G401 (cell line): Measurements from ENCODE around the gene OSM. TPM values are rescaled to one million over a fixed set of nuclear protein-coding genes. Genes with fewer than 3 reads are reported as not detected.
"Not testable (repeated sequence)": the region's sequence is repeated elsewhere in the genome, so short reads cannot be mapped to it uniquely, and the experiment has no call there.

Experiments used
- DNase-seq: peaks from one replicate; pipeline ENCODE4 v3.0.0-alpha.2; 2015; ENCODE audit warnings: low spot score
- in situ Hi-C: cut with HindIII; loops from 2 replicates; pipeline ENCODE4 v1.10.0; 2016; ENCODE audit warnings: low sequenced_read_pairs, mixed read lengths
- total RNA-seq: library from RNA; depleted of rRNA; stranded (reverse); fragments of >200 nt; shearing (Covaris generic); gene quantifications from 2 replicates; pipeline ENCODE4 v1.2.3, GENCODE V29; 2014

The OSM gene
- total RNA-seq, 1 experiment from 2014 or later, result not detected

DNA sequence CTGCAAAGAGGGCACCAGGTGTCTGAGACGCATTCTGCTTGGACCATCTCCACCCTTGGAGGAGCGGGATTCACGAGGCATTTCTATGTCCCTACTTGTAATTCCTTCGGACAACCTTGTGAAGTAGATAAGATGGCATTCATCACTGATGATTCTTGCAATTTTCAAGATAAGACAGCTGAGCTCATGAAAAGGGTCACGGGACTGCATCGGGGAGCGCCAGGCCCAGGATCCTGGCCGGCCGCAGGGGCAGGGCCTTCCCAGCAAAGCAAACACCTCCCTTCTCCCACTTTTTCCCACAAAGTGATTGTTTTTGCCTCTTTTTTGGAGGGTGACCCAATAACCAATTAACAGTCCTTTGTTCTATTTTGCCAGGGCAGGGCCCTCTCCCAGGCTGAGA is 28.5 kb downstream of the OSM start:
- DNase-seq, result no peak
- in situ Hi-C loops, result no loop called here

DNA sequence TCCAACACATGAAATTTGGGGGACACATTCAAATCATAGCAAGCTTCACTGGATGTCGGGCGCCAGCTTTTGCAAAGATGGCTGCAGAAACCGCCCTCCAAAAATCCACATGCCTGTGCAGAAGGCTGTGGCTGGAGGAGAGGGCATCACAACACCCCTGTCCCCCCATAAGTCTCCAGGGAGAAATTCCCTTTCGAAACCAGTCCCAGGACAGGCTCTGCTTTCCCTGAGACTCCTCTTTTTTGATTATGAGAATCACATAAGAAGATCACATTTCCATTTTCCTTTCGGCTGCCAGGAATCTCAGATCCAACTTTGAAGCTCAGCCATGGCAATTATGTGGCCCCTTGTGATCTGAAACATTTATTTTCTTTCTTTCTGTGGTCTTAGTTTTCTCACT is 29.8 kb downstream of the OSM start:
- in situ Hi-C loops, result no loop called here
- no peak for DNase-seq

DNA sequence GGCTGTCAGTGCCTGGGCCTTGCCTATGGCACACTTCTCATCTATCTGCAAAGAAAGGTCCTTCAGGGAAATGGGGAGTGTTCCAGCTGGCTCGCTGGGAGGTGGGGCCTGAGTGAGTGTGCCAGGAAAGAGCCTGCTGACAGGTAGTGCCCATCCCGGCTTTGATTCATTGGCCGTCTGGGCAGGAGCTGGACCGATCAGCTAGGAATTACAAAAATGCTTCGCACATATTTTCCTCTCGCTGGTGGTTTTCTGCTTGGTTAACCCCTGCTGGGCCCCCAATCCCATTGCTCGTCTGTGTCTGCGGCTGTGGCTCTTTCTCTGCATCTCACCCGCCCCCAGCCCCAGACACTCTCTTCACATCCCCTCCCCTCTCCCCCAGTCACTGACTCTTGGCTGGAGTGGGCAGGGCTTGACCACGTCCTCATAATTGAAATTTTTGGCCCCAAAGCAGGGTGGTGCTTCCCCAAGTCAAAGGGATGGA is 30.9 kb downstream of the OSM start:
- in situ Hi-C loops, result no loop called here
- DNase-seq, result peak; percentile 81

DNA sequence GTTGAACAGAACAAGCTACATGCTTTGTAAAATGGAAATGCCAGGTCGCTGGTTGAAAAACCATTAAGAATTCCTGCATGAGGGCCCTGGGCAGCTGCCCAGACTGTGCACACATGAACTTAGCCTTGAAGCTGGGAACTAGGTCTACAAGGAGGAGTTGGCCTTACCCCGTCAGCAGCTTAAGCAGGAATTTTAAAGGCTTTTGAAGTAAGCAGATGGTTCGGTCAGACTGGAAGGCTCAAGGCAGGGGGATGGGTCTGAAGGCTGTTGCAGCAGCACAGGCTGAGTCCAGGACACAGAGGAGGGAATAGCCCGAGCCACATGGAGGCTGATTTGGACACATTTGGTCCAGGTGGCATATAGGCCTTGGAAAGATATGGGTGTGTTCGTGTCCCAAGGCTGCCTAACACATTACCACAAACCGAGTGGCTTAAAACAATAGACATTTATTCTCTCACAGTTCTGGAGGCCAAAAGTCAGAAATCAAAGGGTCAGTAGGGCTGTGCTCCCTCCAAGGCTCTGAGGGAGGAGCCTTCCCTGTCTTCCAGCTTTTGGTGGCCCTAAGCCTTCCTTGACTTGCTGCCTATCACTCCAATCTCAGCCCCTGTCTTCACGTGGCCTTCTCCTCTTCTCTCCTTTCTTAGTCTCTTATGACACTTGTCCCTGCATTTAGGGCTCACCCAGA is 31.7 kb downstream of the OSM start:
- DNase-seq, result peak; percentile 82
- in situ Hi-C loops, result no loop called here

DNA sequence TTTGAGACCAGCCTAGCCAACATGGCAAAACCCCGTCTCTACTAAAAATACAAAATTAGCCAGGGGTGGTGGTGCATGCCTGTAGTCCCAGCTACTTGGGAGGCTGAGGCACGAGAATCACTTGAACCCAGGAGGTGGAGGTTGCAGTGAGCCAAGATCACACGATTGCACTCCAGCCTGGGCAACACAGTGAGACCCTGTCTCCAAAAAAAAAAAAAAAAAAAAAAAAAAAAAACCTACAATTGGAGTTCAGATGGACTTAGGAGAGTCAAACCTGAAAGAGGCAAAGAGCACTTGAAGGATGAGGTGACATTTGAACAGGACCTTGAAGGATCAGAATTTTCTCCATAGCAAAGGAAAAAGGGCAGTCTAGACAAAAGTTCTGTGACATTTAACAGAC is 32.3 kb downstream of the OSM start:
- in situ Hi-C loops, result not testable (repeated sequence)

DNA sequence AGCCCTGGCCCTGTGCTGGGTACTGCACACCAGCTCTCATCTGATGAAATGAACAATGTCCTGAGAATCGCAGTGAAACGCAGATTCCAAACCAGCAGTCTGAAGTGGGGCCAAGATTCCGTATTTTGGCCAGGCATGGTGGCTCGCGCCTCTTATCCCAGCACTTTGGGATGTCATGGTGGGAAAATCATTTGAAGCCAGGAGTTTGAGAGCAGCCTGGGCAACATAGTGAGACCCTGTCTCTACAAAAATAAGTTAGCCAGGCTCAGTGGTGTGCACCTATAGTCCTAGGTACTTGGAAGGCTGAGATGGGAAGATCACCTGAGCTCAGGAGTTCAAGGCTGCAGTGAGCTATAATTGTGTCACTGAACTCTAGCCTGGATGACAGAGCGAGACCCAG is 33.1 kb downstream of the OSM start:
- no peak for DNase-seq
- in situ Hi-C loops, result no loop called here

More for the DNA sequence above, 32.3 kb downstream of the OSM start:
- not testable (repeated sequence) for DNase-seq

DNA sequence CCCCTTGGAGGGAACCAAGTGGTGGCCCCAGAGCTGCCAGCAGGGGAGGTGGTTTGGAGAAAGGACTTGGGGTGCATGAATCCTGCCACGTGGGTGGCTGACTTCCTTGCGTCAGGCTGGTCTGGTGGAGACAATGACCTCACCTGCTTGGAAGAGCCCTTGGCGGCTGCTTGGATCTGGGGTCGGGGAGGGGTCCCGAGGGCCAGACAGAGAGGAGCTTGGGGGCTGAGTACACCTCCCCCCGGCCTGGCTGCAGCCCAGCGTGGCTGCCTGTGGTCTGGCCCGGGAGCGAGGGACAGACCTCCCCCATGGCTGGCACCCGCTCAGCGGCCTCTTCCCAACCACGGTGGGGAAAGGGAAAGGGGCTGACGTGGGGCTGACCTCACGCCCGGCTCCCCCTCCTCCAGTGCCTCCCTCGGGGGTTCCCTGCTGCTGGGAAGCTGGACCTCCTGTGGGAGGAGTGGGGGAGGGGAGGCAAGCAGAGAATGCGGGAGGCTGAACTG is 33.9 kb downstream of the OSM start:
- in situ Hi-C loops, result no loop called here
- no peak for DNase-seq

DNA sequence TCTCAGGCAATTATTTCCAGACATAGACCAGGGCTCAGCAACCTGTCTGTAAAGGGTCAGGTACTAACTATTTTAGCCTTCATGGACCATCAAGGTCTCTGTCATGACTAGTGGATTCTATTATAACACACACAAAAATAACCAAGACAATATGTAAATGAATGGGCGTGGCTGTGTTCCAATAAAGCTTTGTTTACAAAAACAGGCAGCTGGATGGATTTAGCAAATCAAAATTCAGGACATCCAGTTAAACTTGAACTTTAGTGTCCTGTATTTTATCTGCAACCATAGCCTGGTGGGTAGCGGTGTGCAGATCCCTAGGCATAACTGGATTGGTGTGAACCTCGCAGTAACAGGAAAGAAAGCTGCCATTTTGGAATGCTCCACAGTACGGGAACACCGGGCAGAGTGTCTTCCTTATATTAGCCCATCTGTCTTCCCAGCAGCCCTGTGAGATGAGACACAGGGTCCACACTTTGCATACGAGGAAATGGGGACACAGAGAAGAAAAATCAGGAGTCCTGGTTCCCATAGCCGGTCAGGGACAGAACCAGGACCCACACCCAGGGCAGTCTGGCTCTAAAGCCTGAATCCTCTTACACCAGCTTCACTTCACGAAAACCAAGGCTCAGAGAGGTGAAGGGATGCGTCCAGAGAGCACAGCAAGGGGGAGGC is 35.7 kb downstream of the OSM start:
- no peak for DNase-seq
- in situ Hi-C loops, result no loop called here

DNA sequence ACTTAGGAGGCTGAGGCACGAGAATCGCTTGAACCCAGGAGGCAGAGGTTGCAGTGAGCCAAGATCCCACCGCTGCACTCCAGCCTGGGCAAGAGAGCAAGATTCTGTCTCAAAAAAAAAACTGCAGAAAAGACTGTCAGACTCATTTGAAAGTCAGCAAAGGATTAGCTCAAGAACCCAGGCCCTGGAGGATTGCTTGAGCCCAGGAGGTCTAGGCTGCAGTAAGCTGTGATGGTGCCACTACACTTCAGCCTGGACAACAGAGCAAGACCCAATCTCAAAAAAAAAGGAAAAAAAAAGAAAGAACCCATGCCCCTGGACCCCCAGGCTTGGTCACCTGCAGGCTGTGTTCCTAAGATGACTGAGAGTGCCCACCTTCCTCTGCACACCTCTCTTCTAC is 36.3 kb downstream of the OSM start:
- in situ Hi-C loops, result no loop called here
- DNase-seq, result no peak

DNA sequence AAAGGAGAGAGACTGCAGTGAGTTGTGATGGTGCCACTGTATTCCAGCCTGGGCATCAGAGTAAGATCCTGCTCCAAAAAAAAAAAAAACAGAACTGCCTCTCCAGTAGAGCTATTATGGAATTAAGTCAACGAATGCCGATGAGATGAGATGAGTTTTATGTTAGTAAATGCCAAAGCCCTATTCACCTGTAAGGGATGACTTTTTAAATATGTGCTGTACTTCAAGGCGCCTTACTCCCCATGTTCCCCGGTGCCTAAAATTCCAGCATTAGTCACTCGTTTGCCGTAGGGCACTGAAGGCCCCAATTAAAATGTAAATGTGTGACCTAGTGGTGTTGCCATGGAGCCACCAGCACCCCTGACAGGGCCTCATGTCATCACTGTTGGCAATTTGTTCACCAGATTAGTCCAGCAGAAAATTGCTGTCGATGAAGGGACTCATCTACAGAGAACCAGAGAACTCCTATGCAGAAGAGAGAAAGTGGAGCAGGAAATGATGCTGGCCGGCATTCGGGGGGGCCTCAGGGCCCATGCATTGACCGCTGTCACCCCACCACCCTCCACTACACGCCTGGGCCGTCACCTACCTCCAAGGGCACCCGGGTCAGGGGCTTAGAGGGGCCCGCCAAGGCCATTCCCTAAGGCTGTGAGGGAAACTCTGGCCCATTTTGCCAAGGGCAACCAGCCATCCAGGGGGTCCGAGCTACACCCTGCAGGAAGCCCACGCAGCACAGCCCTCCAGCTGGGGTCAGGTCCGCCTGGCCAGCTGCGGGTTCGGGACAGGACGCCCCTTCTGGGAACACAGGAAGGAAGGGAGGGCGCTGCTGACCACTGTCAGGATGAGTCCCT is 37.9 kb downstream of the OSM start:
- in situ Hi-C loops, result no loop called here
- DNase-seq, result peak; percentile 68

DNA sequence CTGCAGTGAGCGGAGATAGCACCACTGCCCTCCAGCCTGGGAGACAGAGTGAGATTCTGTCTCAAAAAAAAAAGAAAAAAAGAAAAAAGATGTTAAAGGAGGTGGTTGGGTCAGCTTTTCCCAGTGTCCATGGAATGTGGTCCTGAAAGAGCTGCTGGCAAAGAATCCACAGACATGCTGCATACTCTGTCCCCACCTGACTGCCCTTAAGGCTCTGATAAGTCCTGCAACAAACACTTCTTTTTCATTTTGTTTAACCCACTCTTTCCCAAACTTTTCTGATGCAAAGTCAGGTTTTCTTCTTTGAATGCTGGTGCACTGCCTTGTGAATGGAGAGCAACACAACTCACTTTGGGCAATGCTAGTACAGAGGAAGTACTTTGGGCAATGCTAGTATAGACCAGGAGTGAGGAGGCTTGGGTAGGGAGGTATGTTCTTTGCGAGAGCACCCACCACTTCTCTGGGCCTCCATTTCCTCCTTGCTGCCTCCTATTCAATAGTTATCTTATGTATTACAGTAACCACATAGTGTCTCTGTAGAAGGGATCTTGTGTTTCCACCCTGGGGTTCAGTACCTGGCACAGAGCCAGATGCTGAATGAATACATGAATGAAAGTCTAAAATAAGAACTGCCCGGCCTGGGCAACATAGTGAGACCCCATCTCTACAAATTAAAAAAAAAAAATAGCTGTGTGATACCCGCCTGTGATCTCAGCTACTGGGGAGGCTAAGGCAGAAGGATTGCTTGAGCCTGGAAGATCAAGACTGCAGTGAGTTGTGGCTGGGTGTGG is 39.0 kb downstream of the OSM start:
- DNase-seq, result no peak
- in situ Hi-C loops, result no loop called here

DNA sequence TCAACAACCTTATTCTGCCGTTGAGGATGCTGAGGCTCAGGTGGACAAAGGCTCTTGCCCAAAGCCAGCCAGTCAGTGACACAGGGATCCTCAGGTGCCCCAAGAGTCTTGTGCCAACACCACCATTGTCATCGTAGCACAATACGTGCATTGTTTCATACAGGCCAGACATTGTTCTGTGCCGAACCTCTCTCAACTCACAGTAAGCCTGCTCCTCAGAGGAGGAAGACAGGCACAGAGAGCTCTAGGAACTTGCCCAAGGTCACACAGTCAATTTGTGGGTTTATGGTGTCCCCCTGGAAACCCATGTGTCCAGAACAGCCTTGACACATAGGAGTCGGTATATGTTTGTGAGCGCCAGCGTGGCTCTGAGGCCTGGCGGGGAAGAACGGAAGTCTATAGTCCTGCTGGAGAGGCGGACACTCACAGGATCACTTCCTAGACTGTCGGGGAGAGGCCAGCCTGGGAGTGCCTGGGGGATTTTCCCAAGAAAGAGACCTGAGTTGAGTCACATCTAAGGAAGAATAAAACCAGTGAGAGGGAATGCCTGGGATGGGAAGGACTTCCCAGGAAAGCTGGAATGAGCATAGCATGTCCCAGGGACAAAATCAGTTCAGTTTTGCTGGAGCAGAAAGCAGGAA is 40.3 kb downstream of the OSM start:
- in situ Hi-C loops, result no loop called here
- DNase-seq, result no peak

DNA sequence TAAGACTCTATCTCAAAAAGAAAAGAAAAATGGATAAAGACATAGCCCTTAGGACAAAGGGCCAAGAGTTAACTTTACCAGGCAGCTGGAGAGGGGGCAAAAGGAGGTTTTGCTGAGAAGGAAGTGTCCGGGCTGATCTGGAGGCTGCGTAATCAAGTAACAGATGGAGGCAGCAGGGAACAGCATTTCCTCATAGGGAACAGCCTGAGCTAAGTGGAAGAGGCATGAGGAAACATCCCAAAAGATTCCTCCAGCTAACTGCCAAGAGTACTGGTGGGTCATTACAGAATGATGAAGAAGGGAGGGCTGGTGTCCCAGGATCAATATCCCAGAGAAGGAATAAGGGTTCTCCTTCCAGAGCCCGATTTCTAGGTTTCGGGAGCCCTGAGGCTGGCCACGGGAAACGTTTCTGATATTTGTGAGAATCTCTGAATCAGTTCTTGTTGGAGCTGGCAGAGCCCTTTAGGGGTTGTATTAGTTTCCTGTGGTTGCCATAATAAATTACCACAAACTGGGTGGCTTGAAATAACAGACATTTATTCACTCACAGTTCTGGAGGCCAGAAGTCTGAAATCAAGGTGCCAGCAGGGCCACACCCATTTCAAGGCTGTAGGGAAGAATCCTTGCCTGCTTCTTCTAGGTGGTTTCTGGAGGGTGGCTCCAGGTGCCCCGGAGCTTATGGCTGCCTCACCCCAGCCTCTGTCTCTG is 41.3 kb downstream of the OSM start:
- DNase-seq, result no peak
- in situ Hi-C loops, result no loop called here

DNA sequence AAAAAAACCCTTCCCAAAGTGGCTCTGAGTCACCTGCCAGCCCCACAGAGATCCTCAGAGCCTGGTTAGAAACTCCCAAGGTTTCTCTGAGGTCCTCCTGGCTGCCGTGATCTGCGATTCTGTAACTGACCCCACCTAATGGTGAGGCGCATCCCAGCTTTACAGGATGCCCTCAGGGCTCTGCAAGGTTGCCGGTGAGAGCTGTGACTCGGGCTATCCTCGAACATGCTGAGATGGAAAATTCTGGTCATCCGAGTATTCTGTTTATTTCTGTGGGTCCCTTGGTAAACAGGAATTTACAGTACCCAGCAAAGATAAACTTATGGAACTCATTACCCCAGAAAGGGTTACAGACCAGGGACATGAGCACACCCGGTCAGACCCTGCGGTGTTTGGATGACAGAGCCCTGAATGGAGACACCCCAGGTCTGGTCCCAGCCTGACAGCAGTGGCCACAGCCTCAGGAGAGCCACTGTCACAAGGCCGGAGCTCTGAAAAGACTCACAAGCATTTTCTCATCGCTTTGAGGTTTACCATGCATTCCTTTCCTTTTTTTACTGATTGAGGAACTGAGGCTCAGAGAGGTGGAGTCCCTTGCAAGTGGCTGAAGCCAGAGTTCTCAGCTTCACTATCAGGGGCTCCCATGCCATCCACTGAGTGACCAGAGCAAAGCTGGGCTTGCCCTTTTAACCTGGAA is 42.3 kb downstream of the OSM start:
- in situ Hi-C loops, result no loop called here
- DNase-seq, result no peak

DNA sequence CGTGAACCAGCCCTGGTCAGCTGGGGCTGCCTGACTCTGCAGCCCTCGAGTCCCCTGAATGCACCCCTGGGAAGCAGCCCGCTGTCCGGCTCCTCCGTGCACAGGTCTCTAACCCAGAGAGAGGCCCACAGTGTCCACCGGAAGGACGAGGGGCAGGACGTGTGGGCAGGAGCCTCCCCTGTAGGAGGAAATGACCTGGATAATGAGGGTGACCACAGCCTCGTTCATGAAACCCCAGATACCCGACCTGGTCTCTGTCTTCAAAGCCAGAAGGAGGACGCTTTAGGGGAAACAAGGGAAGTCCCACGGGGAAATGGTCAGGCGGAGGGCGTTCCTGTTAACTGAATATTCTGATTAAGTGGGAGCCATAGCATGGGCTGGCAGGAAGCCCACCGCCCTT is 43.3 kb downstream of the OSM start:
- DNase-seq, result no peak
- in situ Hi-C loops, result no loop called here

DNA sequence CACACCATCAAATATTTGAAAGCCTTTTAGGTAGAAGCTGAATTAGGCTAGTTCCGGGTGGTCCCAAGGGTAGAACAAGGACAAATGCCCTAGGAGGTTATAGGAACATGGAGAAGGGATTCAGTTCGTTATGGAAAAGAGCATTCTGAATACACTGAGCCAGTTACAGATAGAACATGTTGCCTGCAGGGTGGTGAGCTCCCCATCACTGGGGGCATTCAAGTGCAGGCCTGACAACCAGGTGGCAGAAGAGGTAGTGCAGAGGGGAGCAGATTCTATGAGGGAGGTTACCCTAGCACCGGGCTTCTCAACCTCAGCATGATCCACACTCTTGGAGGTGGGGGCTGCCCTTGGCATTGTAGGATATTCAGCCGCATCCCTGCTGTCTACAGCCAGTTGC is 44.3 kb downstream of the OSM start:
- in situ Hi-C loops, result no loop called here
- DNase-seq, result no peak

DNA sequence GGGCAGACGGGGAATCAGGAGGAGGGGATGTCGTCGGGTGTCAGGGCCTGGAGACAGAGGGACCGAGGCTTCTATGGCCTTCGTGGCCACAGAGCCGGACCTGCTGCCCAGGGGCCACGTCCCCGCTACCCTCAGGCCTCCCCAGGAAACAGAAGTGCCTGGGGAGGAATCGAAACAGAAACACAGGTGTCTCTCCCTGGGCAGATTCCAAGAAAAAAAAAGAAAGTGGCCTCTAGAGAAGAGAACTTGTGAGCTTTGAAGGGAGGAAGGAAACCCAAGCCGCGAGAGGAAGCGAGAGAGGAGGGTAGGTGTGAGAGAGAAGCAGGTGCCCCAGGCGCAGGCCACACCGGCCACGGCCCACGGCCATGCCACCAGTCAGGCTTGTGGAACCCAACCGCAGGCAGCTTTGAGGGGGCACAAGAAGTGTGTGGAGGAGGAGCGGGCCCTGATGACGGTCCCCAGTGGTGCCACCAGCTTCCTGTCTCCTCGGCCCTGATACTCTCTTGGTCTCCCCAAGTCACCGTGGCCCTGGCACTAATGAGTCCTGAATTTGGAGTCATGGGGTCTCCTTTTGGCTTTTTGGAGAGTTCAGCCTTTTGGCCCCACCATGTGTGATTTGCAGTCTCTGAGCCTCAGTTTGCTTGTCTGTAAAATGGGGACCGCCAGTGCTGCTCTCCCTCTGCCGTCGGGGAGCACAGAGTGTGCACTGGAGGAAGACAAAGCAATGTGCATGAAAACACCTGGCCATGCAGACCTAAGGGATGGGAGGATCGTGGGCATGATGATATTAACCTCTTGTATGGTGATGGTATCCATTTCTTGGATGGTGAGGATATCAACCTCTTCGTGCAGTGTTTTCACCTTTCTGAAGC is 45.3 kb downstream of the OSM start:
- DNase-seq, result no peak
- in situ Hi-C loops, result no loop called here
